Chondrocyte (in vitro differentiated cells): ENCODE results near the gene GASK1A. TPM values are rescaled to one million over a fixed set of nuclear protein-coding genes. Genes with fewer than 3 reads are reported as not detected.

Experiments used
- DNase-seq: peaks from one replicate; pipeline ENCODE4 v3.0.0; 2021; ENCODE audit warnings: mixed read lengths, low spot score
- H3K27ac Mint-ChIP-seq: one replicate; pipeline ENCODE4 v1.8.0; 2021; ENCODE audit warnings: mild to moderate bottlenecking, moderate library complexity, mixed read lengths; ENCODE audit not compliant: unreplicated experiment
- H3K27me3 Mint-ChIP-seq: 2 replicates; pipeline ENCODE4 v1.8.0; 2021; ENCODE audit warnings: low read depth, mixed read lengths
- H3K36me3 Mint-ChIP-seq: 2 replicates; pipeline ENCODE4 v1.8.0; 2021; ENCODE audit warnings: low read depth, mixed read lengths
- H3K4me1 Mint-ChIP-seq: 2 replicates; pipeline ENCODE4 v1.8.0; 2021; ENCODE audit warnings: low read depth, mild to moderate bottlenecking, mixed read lengths
- H3K4me3 Mint-ChIP-seq: one replicate; pipeline ENCODE4 v1.8.0; 2021; ENCODE audit warnings: mild to moderate bottlenecking, moderate library complexity, mixed read lengths; ENCODE audit not compliant: unreplicated experiment
- H3K9me3 Mint-ChIP-seq: 2 replicates; pipeline ENCODE4 v1.8.0; 2021; ENCODE audit warnings: low read depth, mixed read lengths
- CTCF ChIP-seq: fragments of 200-600 bp; sonication (generic); IDR thresholded peaks from 2 replicates; pipeline ENCODE4 v1.5.0; 2021; ENCODE audit warnings: antibody characterized with exemption, mild to moderate bottlenecking, moderate library complexity
- total RNA-seq: library from RNA; stranded (reverse); gene quantifications from 3 replicates; pipeline ENCODE4 v1.2.1, GENCODE V29; 2021

Gene GASK1A
- total RNA-seq, 1 donor from 2014 or later = 0.17 TPM

- Mint-ChIP-seq H3K9me3 (no peaks in the 10 kb centered on the region), H3K36me3 (peaks cover 18% of the 10 kb centered on the region), H3K27me3 (no peaks in the 10 kb centered on the region), H3K4me3 (no peak overlapping the region), H3K4me1 (peaks cover 6% of the 10 kb centered on the region), H3K27ac (no peak overlapping the region)
- DNase-seq = no peak
- no peak for TF ChIP-seq CTCF
Observed at GRCh38 chr3:43079536-43080332, 100.6 kb downstream of the GASK1A start.

- Mint-ChIP-seq H3K27me3 (no peaks in the 10 kb centered on the region), H3K4me3 (no peak overlapping the region), H3K9me3 (no peaks in the 10 kb centered on the region), H3K36me3 (peaks cover 18% of the 10 kb centered on the region), H3K4me1 (peaks cover 6% of the 10 kb centered on the region), H3K27ac (no peak overlapping the region)
- TF ChIP-seq CTCF = no peak
- peak; percentile 87 for DNase-seq
Observed at GRCh38 chr3:43080726-43081568, 101.8 kb downstream of the GASK1A start.

DNA sequence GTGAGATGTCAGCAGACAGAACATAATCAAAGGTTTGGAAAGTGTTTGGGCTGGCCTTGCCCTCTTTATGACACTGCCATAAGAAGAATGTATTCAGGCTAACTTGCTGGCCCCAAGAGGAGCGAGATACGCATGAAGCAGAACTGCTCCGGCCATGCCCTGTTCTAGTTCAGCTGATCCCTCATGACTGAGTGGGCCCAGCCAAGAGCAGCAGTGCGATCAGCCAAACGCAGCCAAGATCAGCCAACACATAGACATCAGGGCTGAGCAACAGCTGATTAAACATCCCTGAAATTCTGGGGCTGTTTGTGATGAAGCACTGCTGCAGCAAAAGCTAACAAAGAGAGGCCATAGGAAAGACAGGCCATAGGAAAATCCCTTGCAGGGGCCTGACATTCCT lies 102.7 kb downstream of the GASK1A start:
- Mint-ChIP-seq H3K27ac (no peak overlapping the region), H3K36me3 (peaks cover 18% of the 10 kb centered on the region), H3K4me3 (no peak overlapping the region), H3K9me3 (no peaks in the 10 kb centered on the region), H3K4me1 (peaks cover 3% of the 10 kb centered on the region), H3K27me3 (no peaks in the 10 kb centered on the region)
- no peak for TF ChIP-seq CTCF
- no peak for DNase-seq

- Mint-ChIP-seq H3K4me3 (no peak overlapping the region), H3K27me3 (no peaks in the 10 kb centered on the region), H3K27ac (no peak overlapping the region), H3K9me3 (no peaks in the 10 kb centered on the region), H3K36me3 (peaks cover 18% of the 10 kb centered on the region), H3K4me1 (no peaks in the 10 kb centered on the region)
- no peak for DNase-seq
- no peak for TF ChIP-seq CTCF
Observed at GRCh38 chr3:43082457-43082856, 103.3 kb downstream of the GASK1A start.

- Mint-ChIP-seq H3K27me3 (no peaks in the 10 kb centered on the region), H3K27ac (no peak overlapping the region), H3K4me1 (no peaks in the 10 kb centered on the region), H3K9me3 (no peaks in the 10 kb centered on the region), H3K4me3 (no peak overlapping the region), H3K36me3 (peaks cover 2% of the 10 kb centered on the region)
- DNase-seq = no peak
- no peak for TF ChIP-seq CTCF
Observed at GRCh38 chr3:43086460-43087165, 107.5 kb downstream of the GASK1A start.
